Measurements from ENCODE around the gene TRHDE. TPM values are rescaled to one million over a fixed set of nuclear protein-coding genes. Genes with fewer than 3 reads are reported as not detected.

Gene TRHDE
- total RNA-seq, 1 experiment from 2014 or later = 13.4 TPM

DNA sequence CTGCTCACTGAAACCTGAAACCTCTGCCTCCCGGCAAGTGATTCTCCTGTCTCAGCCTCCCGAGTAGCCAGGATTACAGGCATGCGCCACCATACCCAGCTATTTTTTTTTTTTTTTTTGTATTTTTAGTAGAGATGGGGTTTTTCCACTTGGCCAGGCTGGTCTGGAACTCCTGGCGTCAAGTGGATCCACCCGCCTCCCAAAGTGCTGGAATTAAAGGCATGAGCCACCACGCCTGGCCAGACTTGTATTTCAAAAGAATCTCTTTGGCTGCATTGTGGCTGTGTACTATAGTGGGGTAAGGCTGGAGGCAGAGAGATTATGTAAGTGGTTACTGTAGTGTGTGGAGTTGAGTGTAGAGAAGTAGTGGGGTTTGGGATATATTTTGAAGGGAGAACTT, 35.1 kb downstream of the TRHDE start:
- no peak for DNase-seq (ENCODE audit: low read depth in 1 of 2, low spot score in 2 of 2)
- Histone ChIP-seq H3K9me3 (replicated peaks) (no peaks in the 10 kb centered on the region), H3K4me1 (replicated peaks) (no peaks in the 10 kb centered on the region), H3K36me3 (no peaks in the 10 kb centered on the region), H3K27ac (no peak overlapping the region), H3K4me3 (no peak overlapping the region), H3K27me3 (replicated peaks) (no peaks in the 10 kb centered on the region)

GRCh38 chr12:72311946-72312345, 39.8 kb downstream of the TRHDE start:
- Histone ChIP-seq H3K36me3 (no peaks in the 10 kb centered on the region), H3K27ac (no peak overlapping the region), H3K27me3 (replicated peaks) (no peaks in the 10 kb centered on the region), H3K4me1 (replicated peaks) (no peaks in the 10 kb centered on the region), H3K9me3 (replicated peaks) (no peaks in the 10 kb centered on the region), H3K4me3 (no peak overlapping the region)
- DNase-seq (ENCODE audit: low read depth in 1 of 2, low spot score in 2 of 2) = no peak

DNA sequence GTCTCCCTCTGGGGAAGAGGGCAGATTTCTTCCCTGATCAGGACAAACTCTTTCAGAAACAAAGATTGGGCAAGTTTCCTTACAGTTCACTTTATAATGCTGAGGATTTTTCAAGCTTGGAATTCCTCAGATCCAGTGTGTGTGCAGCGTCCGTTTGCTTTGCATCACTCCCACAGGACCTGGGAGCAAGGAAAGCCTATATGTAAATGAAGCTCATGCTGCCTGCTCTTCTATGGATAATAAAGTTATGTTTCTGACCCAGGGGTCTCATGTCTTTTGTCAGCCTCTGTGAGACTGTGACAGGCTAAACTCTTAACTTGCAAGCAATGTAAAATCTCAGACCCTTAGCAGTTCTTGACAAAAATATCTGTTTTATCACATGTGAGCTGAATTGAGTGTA, 41.6 kb downstream of the TRHDE start:
- no peaks in the 10 kb centered on the region for H3K36me3 ChIP-seq
- no peak for DNase-seq (ENCODE audit: low read depth in 1 of 2, low spot score in 2 of 2)
- H3K4me3 ChIP-seq = no peak overlapping the region
- H3K27ac ChIP-seq = no peak overlapping the region
- no peaks in the 10 kb centered on the region for H3K9me3 ChIP-seq (replicated peaks)
- no peaks in the 10 kb centered on the region for H3K27me3 ChIP-seq (replicated peaks)
- H3K4me1 ChIP-seq (replicated peaks) = no peaks in the 10 kb centered on the region

- no peaks in the 10 kb centered on the region for H3K4me1 ChIP-seq (replicated peaks)
These were observed 43.7 kb downstream of the TRHDE start for GRCh38 chr12:72315858-72316257.

GRCh38 chr12:72318341-72318740, 46.2 kb downstream of the TRHDE start:
- H3K9me3 ChIP-seq (replicated peaks) = no peaks in the 10 kb centered on the region
- no peaks in the 10 kb centered on the region for H3K4me1 ChIP-seq (replicated peaks)
- H3K27ac ChIP-seq = no peak overlapping the region
- DNase-seq (ENCODE audit: low read depth in 1 of 2, low spot score in 2 of 2) = no peak
- no peaks in the 10 kb centered on the region for H3K36me3 ChIP-seq
- H3K27me3 ChIP-seq (replicated peaks) = no peaks in the 10 kb centered on the region
- H3K4me3 ChIP-seq = no peak overlapping the region

More at GRCh38 chr12:72315858-72316257, 43.7 kb downstream of the TRHDE start:
- no peaks in the 10 kb centered on the region for H3K36me3 ChIP-seq
- no peaks in the 10 kb centered on the region for H3K9me3 ChIP-seq (replicated peaks)
- DNase-seq (ENCODE audit: low read depth in 1 of 2, low spot score in 2 of 2) = no peak
- H3K27me3 ChIP-seq (replicated peaks) = no peaks in the 10 kb centered on the region
- H3K27ac ChIP-seq = no peak overlapping the region
- no peak overlapping the region for H3K4me3 ChIP-seq

DNA sequence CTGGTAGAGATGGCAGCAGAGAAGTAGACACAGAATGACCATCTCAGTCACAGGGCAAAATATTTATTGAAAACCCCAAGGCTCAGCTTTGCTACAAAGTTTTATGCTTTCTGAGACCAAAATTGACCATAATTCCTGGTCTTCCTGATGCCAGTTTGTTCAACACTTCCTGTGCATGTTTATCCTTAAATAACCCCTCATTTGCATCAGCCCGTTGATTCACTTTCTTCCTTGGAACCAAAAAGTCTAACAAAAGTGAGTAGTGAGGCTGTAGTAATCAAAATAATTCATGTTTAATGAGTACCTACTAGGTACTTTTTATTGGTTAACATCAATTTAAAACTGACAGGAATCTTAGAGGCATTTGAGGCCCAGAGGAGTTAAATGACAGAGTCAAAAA, 51.7 kb downstream of the TRHDE start:
- no peaks in the 10 kb centered on the region for H3K36me3 ChIP-seq
- H3K27me3 ChIP-seq (replicated peaks) = no peaks in the 10 kb centered on the region; the same call in 1 of the 2 replicates
- no peaks in the 10 kb centered on the region for H3K4me1 ChIP-seq (replicated peaks)
- no peak overlapping the region for H3K27ac ChIP-seq
- no peaks in the 10 kb centered on the region for H3K9me3 ChIP-seq (replicated peaks)
- no peak for DNase-seq (ENCODE audit: low read depth in 1 of 2, low spot score in 2 of 2)
- H3K4me3 ChIP-seq = no peak overlapping the region

- DNase-seq (ENCODE audit: low read depth in 1 of 2, low spot score in 2 of 2) = no peak
- Histone ChIP-seq H3K36me3 (no peaks in the 10 kb centered on the region), H3K4me3 (no peak overlapping the region), H3K27ac (no peak overlapping the region), H3K27me3 (replicated peaks) (no peaks in the 10 kb centered on the region; the same call in 1 of the 2 replicates), H3K9me3 (replicated peaks) (no peaks in the 10 kb centered on the region), H3K4me1 (replicated peaks) (no peaks in the 10 kb centered on the region)
These were observed 58.1 kb downstream of the TRHDE start for GRCh38 chr12:72330301-72330700.

DNA sequence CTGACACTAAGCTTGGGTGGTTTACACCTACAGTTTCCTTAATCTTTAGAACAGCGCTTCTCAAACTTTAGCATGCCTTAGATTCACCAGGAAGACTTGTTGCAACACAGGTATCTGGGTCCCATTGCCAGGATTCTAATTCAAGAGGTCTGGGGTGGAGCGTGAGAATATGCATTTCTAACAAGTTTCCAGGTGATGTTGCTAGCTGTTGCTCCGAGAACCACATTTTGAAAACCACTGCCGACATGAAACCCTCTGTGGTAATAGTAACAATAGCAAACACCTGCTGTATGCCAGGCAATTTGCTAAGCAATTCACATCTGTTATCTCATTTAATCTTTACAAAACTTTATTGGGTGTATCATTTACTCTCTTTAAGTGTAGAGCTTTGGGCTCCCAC, 58.6 kb downstream of the TRHDE start:
- Histone ChIP-seq H3K36me3 (no peaks in the 10 kb centered on the region), H3K4me1 (replicated peaks) (no peaks in the 10 kb centered on the region), H3K4me3 (no peak overlapping the region), H3K27me3 (replicated peaks) (no peaks in the 10 kb centered on the region; the same call in 1 of the 2 replicates), H3K27ac (no peak overlapping the region), H3K9me3 (replicated peaks) (no peaks in the 10 kb centered on the region)
- DNase-seq (ENCODE audit: low read depth in 1 of 2, low spot score in 2 of 2) = no peak

DNA sequence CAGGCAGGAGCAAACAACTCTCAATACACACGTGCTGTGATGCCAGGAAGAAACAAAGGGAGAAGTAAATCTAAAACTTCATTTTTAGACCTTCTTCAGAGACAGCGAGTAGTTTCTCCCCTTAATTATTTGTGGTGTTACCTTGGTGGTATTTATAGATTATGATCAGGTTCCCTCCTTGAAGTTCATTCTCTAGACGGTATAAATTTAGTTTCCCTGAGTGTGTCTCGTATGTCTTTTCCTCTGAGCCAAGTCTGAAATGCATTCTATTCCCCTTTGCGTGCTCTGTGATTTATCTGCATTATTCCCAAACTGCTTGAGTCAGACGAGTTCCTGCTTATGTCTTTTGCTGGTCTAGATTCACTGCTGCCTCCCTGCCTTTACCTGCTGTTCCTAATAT, 65.2 kb downstream of the TRHDE start:
- no peak for DNase-seq (ENCODE audit: low read depth in 1 of 2, low spot score in 2 of 2)
- Histone ChIP-seq H3K4me1 (replicated peaks) (no peaks in the 10 kb centered on the region), H3K36me3 (no peaks in the 10 kb centered on the region), H3K27me3 (replicated peaks) (no peaks in the 10 kb centered on the region), H3K27ac (no peak overlapping the region), H3K9me3 (replicated peaks) (no peaks in the 10 kb centered on the region), H3K4me3 (no peak overlapping the region)

- Histone ChIP-seq H3K4me1 (replicated peaks) (no peaks in the 10 kb centered on the region), H3K27ac (no peak overlapping the region), H3K9me3 (replicated peaks) (no peaks in the 10 kb centered on the region), H3K36me3 (no peaks in the 10 kb centered on the region), H3K4me3 (no peak overlapping the region), H3K27me3 (replicated peaks) (no peaks in the 10 kb centered on the region)
- no peak for DNase-seq (ENCODE audit: low read depth in 1 of 2, low spot score in 2 of 2)
These were observed 65.8 kb downstream of the TRHDE start for GRCh38 chr12:72337946-72338345.

DNA sequence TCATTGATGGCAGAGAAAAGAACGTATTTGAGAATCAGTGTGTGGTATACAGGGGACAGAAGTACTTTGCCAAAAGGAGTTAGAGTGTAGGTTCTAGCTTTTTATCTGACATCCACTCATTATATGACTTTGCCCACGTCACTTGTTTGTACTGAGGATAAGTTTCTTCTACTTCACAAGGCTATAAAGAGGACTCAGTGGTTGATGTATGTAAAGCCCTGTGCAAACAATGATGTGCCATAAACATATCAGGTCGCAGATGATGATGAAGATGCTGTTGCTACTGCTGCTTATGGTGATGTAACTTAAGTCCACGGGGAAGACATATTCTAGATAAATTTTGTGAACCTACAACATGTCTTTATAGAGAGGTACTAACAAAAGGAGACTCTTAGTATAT, 66.3 kb downstream of the TRHDE start:
- Histone ChIP-seq H3K4me3 (no peak overlapping the region), H3K27ac (no peak overlapping the region), H3K4me1 (replicated peaks) (no peaks in the 10 kb centered on the region), H3K36me3 (no peaks in the 10 kb centered on the region), H3K27me3 (replicated peaks) (no peaks in the 10 kb centered on the region), H3K9me3 (replicated peaks) (no peaks in the 10 kb centered on the region)
- no peak for DNase-seq (ENCODE audit: low read depth in 1 of 2, low spot score in 2 of 2)

GRCh38 chr12:72346363-72346944, 74.3 kb downstream of the TRHDE start:
- H3K4me3 ChIP-seq = no peak overlapping the region
- H3K36me3 ChIP-seq = no peaks in the 10 kb centered on the region
- no peaks in the 10 kb centered on the region for H3K9me3 ChIP-seq (replicated peaks)
- H3K4me1 ChIP-seq (replicated peaks) = no peaks in the 10 kb centered on the region
- peak; percentile 60 to 75 for DNase-seq (ENCODE audit: low read depth in 1 of 2, low spot score in 2 of 2)
- no peaks in the 10 kb centered on the region for H3K27me3 ChIP-seq (replicated peaks)
- H3K27ac ChIP-seq = no peak overlapping the region

DNA sequence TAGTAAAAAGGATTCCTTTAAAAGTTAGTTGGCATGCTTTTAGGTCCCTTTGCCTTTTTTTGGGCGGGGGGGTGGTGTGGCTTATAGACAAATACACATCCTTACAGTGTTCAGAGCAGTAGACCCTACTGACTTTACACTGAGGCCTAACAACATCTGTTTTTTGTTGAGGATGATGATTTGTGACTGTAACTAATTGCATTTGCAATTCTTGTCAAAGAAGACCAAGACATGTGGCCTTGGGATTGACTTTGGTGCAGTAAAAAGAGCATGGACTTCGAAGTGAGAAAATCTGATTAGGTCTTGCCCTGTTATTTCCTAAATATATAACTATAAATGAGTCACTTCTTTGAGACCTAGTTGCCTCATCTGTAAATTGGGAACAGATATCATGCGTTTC, 77.3 kb downstream of the TRHDE start:
- Histone ChIP-seq H3K4me1 (replicated peaks) (no peaks in the 10 kb centered on the region), H3K27ac (no peak overlapping the region), H3K4me3 (no peak overlapping the region), H3K36me3 (no peaks in the 10 kb centered on the region), H3K9me3 (replicated peaks) (no peaks in the 10 kb centered on the region), H3K27me3 (replicated peaks) (no peaks in the 10 kb centered on the region)
- DNase-seq (ENCODE audit: low read depth in 1 of 2, low spot score in 2 of 2) = no peak

- Histone ChIP-seq H3K36me3 (no peaks in the 10 kb centered on the region), H3K27ac (no peak overlapping the region), H3K4me1 (replicated peaks) (no peaks in the 10 kb centered on the region), H3K4me3 (no peak overlapping the region), H3K27me3 (replicated peaks) (no peaks in the 10 kb centered on the region), H3K9me3 (replicated peaks) (no peaks in the 10 kb centered on the region)
- DNase-seq (ENCODE audit: low read depth in 1 of 2, low spot score in 2 of 2) = no peak
These were observed 87.2 kb downstream of the TRHDE start for GRCh38 chr12:72359416-72359815.

DNA sequence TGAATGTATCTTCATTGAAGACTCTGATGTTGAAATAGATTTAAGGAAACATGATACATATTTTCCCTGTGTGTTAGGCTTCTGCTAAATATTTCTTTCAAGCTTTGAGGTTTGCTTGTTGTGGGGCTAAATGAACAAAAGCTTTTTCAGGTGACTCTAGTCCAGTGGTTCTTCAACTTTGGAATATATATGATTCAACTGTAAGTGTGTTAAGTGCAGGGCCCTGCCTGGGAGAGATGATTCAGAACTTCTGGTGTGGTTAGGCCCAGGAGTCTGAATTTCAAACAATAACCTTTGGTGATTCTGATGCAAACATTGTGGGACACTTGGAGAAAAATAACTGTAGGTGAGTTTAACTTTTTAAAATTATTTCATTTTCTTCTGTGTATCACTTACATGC, 93.0 kb downstream of the TRHDE start:
- no peaks in the 10 kb centered on the region for H3K27me3 ChIP-seq (replicated peaks)
- H3K4me1 ChIP-seq (replicated peaks) = no peaks in the 10 kb centered on the region
- no peak overlapping the region for H3K27ac ChIP-seq
- H3K36me3 ChIP-seq = no peaks in the 10 kb centered on the region
- H3K4me3 ChIP-seq = no peak overlapping the region
- no peak for DNase-seq (ENCODE audit: low read depth in 1 of 2, low spot score in 2 of 2)
- no peaks in the 10 kb centered on the region for H3K9me3 ChIP-seq (replicated peaks)

All from SJSA1 (cell line).